HG03108 (cell line): ENCODE results near the gene CEP55.

ENCODE experiments used
- ATAC-seq: cut with Tn5 transposase; IDR thresholded peaks from one replicate; pipeline ENCODE4 v1.9.1; 2021; ENCODE audit warnings: moderate library complexity; ENCODE audit not compliant: unreplicated experiment

Gene CEP55

GRCh38 chr10:93559490-93559889 lies 63.1 kb downstream of the CEP55 start:
- no peak for ATAC-seq

GRCh38 chr10:93560541-93560940 lies 64.1 kb downstream of the CEP55 start:
- ATAC-seq = no peak

- ATAC-seq = no peak
Measured at GRCh38 chr10:93565446-93565845, 69.0 kb downstream of the CEP55 start.

- no peak for ATAC-seq
Measured at GRCh38 chr10:93566435-93567276, 70.2 kb downstream of the CEP55 start, which contains the start of gene FFAR4. Gene FFAR4, plus strand, starts transcription at chr10:93566665. Its CDS starts 56 bp downstream, at chr10:93566721.

- ATAC-seq = no peak
Measured at GRCh38 chr10:93567277-93568104, 71.1 kb downstream of the CEP55 start.

- ATAC-seq = no peak
Measured at GRCh38 chr10:93568105-93568390, 71.6 kb downstream of the CEP55 start.

GRCh38 chr10:93570383-93570782 lies 74.0 kb downstream of the CEP55 start:
- ATAC-seq = no peak

- no peak for ATAC-seq
Measured at GRCh38 chr10:93572606-93573005, 76.2 kb downstream of the CEP55 start.

- ATAC-seq = no peak
Measured at GRCh38 chr10:93573051-93573909, 76.9 kb downstream of the CEP55 start.

GRCh38 chr10:93573924-93574323 lies 77.5 kb downstream of the CEP55 start:
- no peak for ATAC-seq

GRCh38 chr10:93576888-93577287 lies 80.5 kb downstream of the CEP55 start:
- no peak for ATAC-seq

- no peak for ATAC-seq
Measured at GRCh38 chr10:93577565-93577964, 81.2 kb downstream of the CEP55 start.
